OCI-LY1 (cell line): ENCODE measurements around the gene C17orf58.

Experiments used
- H2AFZ ChIP-seq: fragments of 200-600 bp; sonication (generic), shearing (Covaris generic); 2 replicates; pipeline ENCODE4 v1.6.0; 2014; ENCODE audit warnings: antibody characterized with exemption, mild to moderate bottlenecking, low read length
- H3F3A ChIP-seq: fragments of 200-600 bp; sonication (generic), shearing (Covaris generic); 2 replicates; pipeline ENCODE4 v1.6.0; 2014; ENCODE audit warnings: mild to moderate bottlenecking, antibody characterized with exemption, low read length, moderate library complexity; ENCODE audit not compliant: insufficient read depth
- H3K27ac ChIP-seq: fragments of 200-600 bp; sonication (generic); 2 replicates; pipeline ENCODE4 v1.5.1; 2014; ENCODE audit warnings: low read length, mixed run types, mild to moderate bottlenecking, low read depth; ENCODE audit not compliant: poor library complexity, severe bottlenecking
- H3K27me3 ChIP-seq: fragments of 200-600 bp; sonication (generic); 2 replicates; pipeline ENCODE4 v1.6.0; 2014; ENCODE audit warnings: antibody characterized with exemption, mild to moderate bottlenecking, low read length, moderate library complexity; ENCODE audit not compliant: insufficient read depth
- H3K36me3 ChIP-seq: fragments of 200-600 bp; sonication (generic); 2 replicates; pipeline ENCODE4 v1.6.1; 2014; ENCODE audit warnings: mild to moderate bottlenecking, antibody characterized with exemption, low read length, moderate library complexity, mixed read lengths; ENCODE audit not compliant: insufficient read depth
- H3K4me1 ChIP-seq: fragments of 200-600 bp; sonication (generic); 2 replicates; pipeline ENCODE4 v1.5.1; 2014; ENCODE audit warnings: mild to moderate bottlenecking, low read length, moderate library complexity; ENCODE audit not compliant: insufficient read depth, severe bottlenecking
- H3K4me2 ChIP-seq: fragments of 200-600 bp; sonication (generic), shearing (Covaris generic); 2 replicates; pipeline ENCODE4 v1.6.1; 2014; ENCODE audit warnings: low read length
- H3K4me3 ChIP-seq: fragments of 200-600 bp; sonication (generic); 2 replicates; pipeline ENCODE4 v1.5.1; 2014; ENCODE audit warnings: low read length, low read depth, mild to moderate bottlenecking, mixed read lengths; ENCODE audit not compliant: poor library complexity, severe bottlenecking
- H3K79me2 ChIP-seq: fragments of 200-600 bp; shearing (Covaris generic); 2 replicates; pipeline ENCODE4 v1.6.1; 2016; ENCODE audit warnings: mixed run types, low read length, mixed read lengths; ENCODE audit not compliant: insufficient read depth
- H3K9ac ChIP-seq: fragments of 200-600 bp; sonication (generic), shearing (Covaris generic); 2 replicates; pipeline ENCODE4 v1.6.1; 2014; ENCODE audit warnings: mild to moderate bottlenecking, low read length, mixed read lengths
- H3K9me2 ChIP-seq: fragments of 200-600 bp; sonication (generic), shearing (Covaris generic); 2 replicates; pipeline ENCODE4 v1.6.1; 2014; ENCODE audit warnings: low read depth, mild to moderate bottlenecking, low read length, mixed read lengths
- H3K9me3 ChIP-seq: fragments of 200-600 bp; shearing (Covaris generic); 2 replicates; pipeline ENCODE4 v1.6.1; 2014; ENCODE audit warnings: low read length, mixed read lengths
- H4K20me1 ChIP-seq: fragments of 200-600 bp; sonication (generic), shearing (Covaris generic); 2 replicates; pipeline ENCODE4 v1.6.0; 2016; ENCODE audit warnings: mild to moderate bottlenecking, low read length; ENCODE audit not compliant: insufficient read depth
- EZH2 ChIP-seq: fragments of 200-600 bp; sonication (generic), shearing (Covaris generic); IDR thresholded peaks from 2 replicates; pipeline ENCODE4 v1.8.0; 2017; ENCODE audit warnings: borderline replicate concordance, mixed run types, mild to moderate bottlenecking, antibody characterized with exemption, low read length, moderate library complexity, mixed read lengths
- TF ChIP-seq, protein P1 (sequence below): fragments of 200-600 bp; sonication (generic), shearing (Covaris generic); IDR thresholded peaks from 2 replicates; pipeline ENCODE4 v1.5.1; 2017; ENCODE audit warnings: mild to moderate bottlenecking, antibody characterized with exemption, low read length, moderate library complexity, mixed read lengths

Gene C17orf58

DNA sequence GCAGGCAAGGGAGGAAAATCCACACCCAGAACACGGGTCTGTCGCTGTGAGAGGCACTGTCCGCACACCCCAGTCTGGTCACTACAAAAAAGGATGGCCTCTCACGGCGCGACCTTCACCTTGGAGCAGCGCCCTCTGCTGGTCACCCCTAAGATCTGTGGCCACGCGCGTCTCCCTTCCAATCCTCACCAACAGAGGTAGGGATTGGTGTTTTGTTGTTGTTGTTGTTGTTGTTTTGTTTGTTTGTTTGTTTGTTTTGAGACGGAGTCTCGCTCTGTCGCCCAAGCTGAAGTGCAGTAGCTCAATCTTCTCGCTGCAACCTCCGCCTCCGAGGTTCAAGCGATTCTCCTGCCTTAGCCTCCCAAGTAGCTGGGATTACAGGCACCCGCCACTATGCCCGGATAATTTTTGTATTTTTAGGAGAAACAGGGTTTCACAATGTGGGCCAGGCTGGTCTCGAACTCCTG, 15.0 kb upstream of the C17orf58 start:
- Histone ChIP-seq H2AFZ (peak overlapping the region; percentile 74; the same call in 1 of the 2 replicates), H3K9me3 (no peaks in the 10 kb centered on the region)

DNA sequence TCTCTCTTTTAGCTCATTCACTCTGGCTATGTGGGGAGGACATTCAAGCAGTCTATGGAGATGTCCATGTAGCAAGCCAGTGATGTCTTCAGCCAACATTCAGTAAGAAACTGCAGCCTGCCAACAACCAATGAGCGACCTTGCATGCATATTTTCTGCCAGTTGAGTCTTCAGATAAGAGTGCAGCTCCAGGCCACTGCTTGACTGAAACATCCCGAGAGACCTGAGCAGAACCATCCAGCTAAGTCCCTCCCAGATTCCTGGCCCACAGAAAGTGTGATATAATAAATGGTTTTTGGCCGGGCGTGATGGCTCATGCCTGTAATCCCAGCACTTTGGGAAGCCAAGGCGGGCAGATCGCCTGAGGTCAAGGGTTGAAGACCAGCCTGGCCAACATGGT, 10.5 kb upstream of the C17orf58 start:
- no peak for TF ChIP-seq EZH2
- TF ChIP-seq, protein P1, sequence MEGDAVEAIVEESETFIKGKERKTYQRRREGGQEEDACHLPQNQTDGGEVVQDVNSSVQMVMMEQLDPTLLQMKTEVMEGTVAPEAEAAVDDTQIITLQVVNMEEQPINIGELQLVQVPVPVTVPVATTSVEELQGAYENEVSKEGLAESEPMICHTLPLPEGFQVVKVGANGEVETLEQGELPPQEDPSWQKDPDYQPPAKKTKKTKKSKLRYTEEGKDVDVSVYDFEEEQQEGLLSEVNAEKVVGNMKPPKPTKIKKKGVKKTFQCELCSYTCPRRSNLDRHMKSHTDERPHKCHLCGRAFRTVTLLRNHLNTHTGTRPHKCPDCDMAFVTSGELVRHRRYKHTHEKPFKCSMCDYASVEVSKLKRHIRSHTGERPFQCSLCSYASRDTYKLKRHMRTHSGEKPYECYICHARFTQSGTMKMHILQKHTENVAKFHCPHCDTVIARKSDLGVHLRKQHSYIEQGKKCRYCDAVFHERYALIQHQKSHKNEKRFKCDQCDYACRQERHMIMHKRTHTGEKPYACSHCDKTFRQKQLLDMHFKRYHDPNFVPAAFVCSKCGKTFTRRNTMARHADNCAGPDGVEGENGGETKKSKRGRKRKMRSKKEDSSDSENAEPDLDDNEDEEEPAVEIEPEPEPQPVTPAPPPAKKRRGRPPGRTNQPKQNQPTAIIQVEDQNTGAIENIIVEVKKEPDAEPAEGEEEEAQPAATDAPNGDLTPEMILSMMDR = no peak
- H3K36me3 ChIP-seq = no peaks in the 10 kb centered on the region
- H3F3A ChIP-seq = no peaks in the 10 kb centered on the region
- H3K4me2 ChIP-seq = no peak overlapping the region
- no peaks in the 10 kb centered on the region for H4K20me1 ChIP-seq
- H3K4me3 ChIP-seq = no peak overlapping the region
- no peaks in the 10 kb centered on the region for H3K27me3 ChIP-seq
- no peak overlapping the region for H3K9ac ChIP-seq
- H3K9me3 ChIP-seq = no peaks in the 10 kb centered on the region
- H2AFZ ChIP-seq = no peak overlapping the region
- H3K79me2 ChIP-seq = no peaks in the 10 kb centered on the region
- no peak overlapping the region for H3K27ac ChIP-seq
- H3K9me2 ChIP-seq = no peaks in the 10 kb centered on the region
- peaks cover 4% of the 10 kb centered on the region for H3K4me1 ChIP-seq

More for the DNA sequence above, 15.0 kb upstream of the C17orf58 start:
- TF ChIP-seq EZH2 = no peak
- TF ChIP-seq, protein P1 = peak; percentile 83
- H3K4me3 ChIP-seq = peak overlapping the region; percentile 53
- H4K20me1 ChIP-seq = no peaks in the 10 kb centered on the region
- 0 out of 2 replicates have a peak, but pooled peaks cover 3% of the 10 kb centered on the region for H3K27me3 ChIP-seq
- H3K79me2 ChIP-seq = no peaks in the 10 kb centered on the region
- H3K4me1 ChIP-seq = peaks cover 11% of the 10 kb centered on the region
- H3K9me2 ChIP-seq = no peaks in the 10 kb centered on the region
- H3K36me3 ChIP-seq = no peaks in the 10 kb centered on the region
- peak overlapping the region; percentile 54; the same call in 1 of the 2 replicates for H3K9ac ChIP-seq
- H3K4me2 ChIP-seq = peak overlapping the region; percentile 75
- no peaks in the 10 kb centered on the region for H3F3A ChIP-seq
- no peak overlapping the region for H3K27ac ChIP-seq

DNA sequence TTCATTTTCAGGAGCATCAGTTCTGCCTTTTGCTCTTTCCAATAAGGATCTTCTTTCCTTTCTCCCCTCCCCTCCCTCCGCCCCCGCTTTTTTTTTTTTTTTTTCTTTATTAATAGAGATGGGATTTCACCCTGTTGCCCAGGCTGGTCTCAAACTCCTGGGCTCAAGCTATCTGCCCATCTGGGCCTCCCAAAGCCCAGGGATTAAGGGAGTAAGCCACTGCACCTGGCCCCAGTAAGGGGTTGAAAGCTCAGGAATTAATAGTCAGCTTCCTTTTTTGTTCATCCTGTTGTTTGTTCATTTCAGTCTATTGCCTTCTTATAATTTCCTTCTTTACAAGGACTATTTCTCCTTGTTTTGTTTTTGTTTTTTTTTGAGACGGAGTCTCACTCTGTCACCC, 7.9 kb upstream of the C17orf58 start:
- Histone ChIP-seq H3K4me2 (no peak overlapping the region), H3K27me3 (no peaks in the 10 kb centered on the region), H2AFZ (no peak overlapping the region), H3K79me2 (no peaks in the 10 kb centered on the region), H3K4me1 (no peaks in the 10 kb centered on the region), H3K9me2 (no peaks in the 10 kb centered on the region), H3K9me3 (no peaks in the 10 kb centered on the region), H4K20me1 (no peaks in the 10 kb centered on the region), H3K36me3 (no peaks in the 10 kb centered on the region), H3K9ac (no peak overlapping the region), H3K27ac (no peak overlapping the region), H3F3A (no peaks in the 10 kb centered on the region), H3K4me3 (no peak overlapping the region)
- no peak for TF ChIP-seq EZH2
- TF ChIP-seq, protein P1 = no peak
